GM12878 (cell line): ENCODE data around the gene SLC19A1. TPM values are rescaled to one million over a fixed set of nuclear protein-coding genes. Genes with fewer than 3 reads are reported as not detected.

ENCODE experiments used
- ATAC-seq: fragments of 200-7000 bp; cut with Tn5 transposase; 3 replicates; pipeline ENCODE4 v1.9.1; 2020; ENCODE audit warnings: mild to moderate bottlenecking, moderate library complexity
- BruUV-seq: library from RNA; stranded (reverse); fragments of 400-500 nt; replicated peaks from 2 replicates; lab custom pipeline; 2021; lab: Mats Ljungman, UMichigan
- CTCF ChIA-PET: fragments of 300-600 bp; sonication (Branson Sonifier 250); formaldehyde crosslinking; extraction: SDS; loops from one replicate; lab custom pipeline; 2021; ENCODE audit warnings: inconsistent platforms; lab: Yijun Ruan, JAX
- POLR2A ChIA-PET: fragments of 350-600 bp; formaldehyde crosslinking; extraction: SDS; loops from one replicate; lab custom pipeline; 2021; ENCODE audit warnings: inconsistent platforms; lab: Charles Lee
- RAD21 ChIA-PET: fragments of 300-600 bp; sonication (Branson Sonifier 250); formaldehyde crosslinking; loops from one replicate; lab custom pipeline; 2023; ENCODE audit warnings: antibody characterized with exemption; ENCODE audit not compliant: unreplicated experiment; lab: Charles Lee
- SMC1A ChIA-PET: fragments of 300-600 bp; sonication (Branson Sonifier 250); formaldehyde crosslinking; loops from one replicate; lab custom pipeline; 2023; ENCODE audit not compliant: unreplicated experiment, uncharacterized antibody; lab: Charles Lee
- DNase-seq: peaks from one replicate; pipeline ENCODE4 v3.0.0-alpha.2; 2011; ENCODE audit warnings: low read depth, low spot score
- FAIRE-seq: peaks from 3 replicates; lab custom pipeline; 2011; peaks lifted over from hg19 to GRCh38; lab: Jason Lieb, UNC
- H2AFZ ChIP-seq: 2 replicates; pipeline ENCODE4 v1.6.0; 2011; ENCODE audit warnings: low read depth, low read length, control low read depth; ENCODE audit not compliant: control insufficient read depth
- H3K27ac ChIP-seq: 2 replicates; pipeline ENCODE4 v1.5.1; 2011; ENCODE audit warnings: control low read depth; ENCODE audit not compliant: control insufficient read depth, insufficient read depth
- H3K27me3 ChIP-seq, 2 experiments: replicated peaks in 1 of 2; 2 replicates each; pipeline versions ENCODE4 v1.6.0 to v1.6.1; 2011; ENCODE audit warnings: low read length in 1 of 2; ENCODE audit not compliant: control insufficient read depth in 2 of 2, insufficient read depth in 2 of 2
- H3K36me3 ChIP-seq, 2 experiments: 2 replicates each; pipeline ENCODE4 v1.5.1; 2011; ENCODE audit warnings: low read length in 1 of 2; ENCODE audit not compliant: control insufficient read depth in 2 of 2, insufficient read depth in 2 of 2
- H3K4me1 ChIP-seq: 2 replicates; pipeline ENCODE4 v1.6.1; 2011; ENCODE audit warnings: mild to moderate bottlenecking, low read length, moderate library complexity, mixed read lengths; ENCODE audit not compliant: control insufficient read depth, insufficient read depth
- H3K4me2 ChIP-seq: 2 replicates; pipeline ENCODE4 v1.6.0; 2011; ENCODE audit warnings: control low read depth; ENCODE audit not compliant: control insufficient read depth, insufficient read depth
- H3K4me3 ChIP-seq: fragments of 200-600 bp; sonication (generic); 2 replicates; pipeline ENCODE4 v1.5.1; 2016
- H3K79me2 ChIP-seq: 2 replicates; pipeline ENCODE4 v1.6.0; 2011; ENCODE audit warnings: low read length; ENCODE audit not compliant: control insufficient read depth, insufficient read depth
- H3K9ac ChIP-seq: 2 replicates; pipeline ENCODE4 v1.8.0; 2011; ENCODE audit warnings: low read length, control low read depth, mixed read lengths; ENCODE audit not compliant: control insufficient read depth, insufficient read depth
- H3K9me3 ChIP-seq: replicated peaks from 3 replicates; pipeline ENCODE4 v1.5.1; 2011; ENCODE audit warnings: mild to moderate bottlenecking, low read length; ENCODE audit not compliant: control insufficient read depth, insufficient read depth
- H4K20me1 ChIP-seq: 2 replicates; pipeline ENCODE4 v1.6.0; 2011; ENCODE audit not compliant: control insufficient read depth, insufficient read depth
- BRCA1 ChIP-seq: IDR thresholded peaks from 2 replicates; pipeline ENCODE4 v1.6.1; 2011; ENCODE audit warnings: low read depth, low read length, improper control_type of control experiment
- FOXK2 ChIP-seq: fragments of 450-650 bp; IDR thresholded peaks from 2 replicates; pipeline ENCODE4 v1.6.1; 2017; ENCODE audit warnings: mild to moderate bottlenecking, moderate library complexity
- KLF5 ChIP-seq: fragments of 450-650 bp; IDR thresholded peaks from 2 replicates; pipeline ENCODE4 v1.6.1; 2014; ENCODE audit warnings: mild to moderate bottlenecking; ENCODE audit not compliant: partially characterized antibody
- MYC ChIP-seq: IDR thresholded peaks from 2 replicates; pipeline ENCODE4 v1.6.1; 2011; ENCODE audit warnings: mild to moderate bottlenecking, low read length, moderate library complexity, inconsistent platforms; ENCODE audit not compliant: insufficient read depth, insufficient replicate concordance, insufficient read length, severe bottlenecking
- RAD21 ChIP-seq: IDR thresholded peaks from 2 replicates; pipeline ENCODE4 v1.6.1; 2011; ENCODE audit warnings: mild to moderate bottlenecking, low read depth, low read length, moderate library complexity; ENCODE audit not compliant: insufficient read depth
- SIX5 ChIP-seq: IDR thresholded peaks from 2 replicates; pipeline ENCODE4 v1.6.1; 2011; ENCODE audit warnings: mild to moderate bottlenecking, low read depth, low read length, moderate library complexity; ENCODE audit not compliant: severe bottlenecking
- SMARCA5 ChIP-seq: fragments of 450-650 bp; IDR thresholded peaks from 2 replicates; pipeline ENCODE4 v1.6.1; 2017; ENCODE audit warnings: mild to moderate bottlenecking
- SPI1 ChIP-seq: IDR thresholded peaks from 2 replicates; pipeline ENCODE4 v1.6.1; 2011; ENCODE audit warnings: low read depth, mild to moderate bottlenecking, low read length, moderate library complexity, borderline replicate concordance; ENCODE audit not compliant: insufficient read depth
- SREBF1 ChIP-seq: IDR thresholded peaks from 2 replicates; pipeline ENCODE4 v1.6.1; 2012; ENCODE audit warnings: mild to moderate bottlenecking, low read length
- SRF ChIP-seq, 2 experiments: IDR thresholded peaks; 2 replicates each; pipeline ENCODE4 v1.6.1; 2011; ENCODE audit warnings: low read depth in 2 of 2, low read length in 2 of 2, mild to moderate bottlenecking in 1 of 2, moderate library complexity in 1 of 2
- TCF7 ChIP-seq: IDR thresholded peaks from 2 replicates; pipeline ENCODE4 v1.6.1; 2014; ENCODE audit warnings: antibody characterized with exemption, borderline replicate concordance
- ZBED1 ChIP-seq: IDR thresholded peaks from 2 replicates; pipeline ENCODE4 v1.6.1; 2016; ENCODE audit warnings: borderline replicate concordance
- ZNF384 ChIP-seq: IDR thresholded peaks from 2 replicates; pipeline ENCODE4 v1.6.1; 2012; ENCODE audit warnings: low read depth, mild to moderate bottlenecking, low read length, improper control_type of control experiment, borderline replicate concordance
- ZZZ3 ChIP-seq: IDR thresholded peaks from 2 replicates; pipeline ENCODE4 v1.6.1; 2011; ENCODE audit warnings: low read depth; ENCODE audit not compliant: control insufficient read depth, insufficient read length
- WGBS: methylation state at CpG from one replicate; pipeline ENCODE4 v1.1.6; 2016; ENCODE audit warnings: low lambda C conversion rate; ENCODE audit not compliant: insufficient replicate concordance, insufficient coverage; ENCODE audit errors: missing lambda C conversion rate; 5-methylcytosine and 5-hydroxymethylcytosine counted together
- in situ Hi-C: fragments of 300-500 bp; cut with MboI; formaldehyde crosslinking; loops from 9 replicates; pipeline ENCODE4 v1.14.3; 2018; ENCODE audit warnings: mixed read lengths
- intact Hi-C: fragments of 100-400 bp; cut with micrococcal nuclease; formaldehyde crosslinking; loops from one replicate; pipeline ENCODE4 v1.14.2; 2022; ENCODE audit not compliant: unreplicated experiment
- polyA plus RNA-seq, 11 experiments: library from polyadenylated mRNA; depleted of rRNA in 4 of 11; unstranded in 6 of 11; stranded (reverse) in 5 of 11; fragments of >200 nt; fragmentation: Nextera tagmentation in 4 of 11; fragmentation: Illumina TruSeq in 1 of 11; extraction: Ambion mirVana in 4 of 11; extraction: Trizol in 1 of 11; gene quantifications; 1 replicate in 1 of 11; 2 replicates in 10 of 11; pipeline versions ENCODE4 v1.2.1 to v1.2.3, GENCODE V29; 2011 to 2016; ENCODE audit warnings: inconsistent platforms in 2 of 11, missing spikeins in 2 of 11, low read depth in 1 of 11
- total RNA-seq, 4 experiments: library from RNA; depleted of rRNA in 3 of 4; stranded (reverse); fragments of >200 nt in 3 of 4; fragmentation: Illumina TruSeq in 1 of 4; extraction: Trizol in 1 of 4; gene quantifications; 2 replicates each; pipeline versions ENCODE4 v1.2.1 to v1.2.3, GENCODE V29; 2013 to 2021
- TF ChIP-seq, protein P1 (sequence below): fragments of 450-650 bp; IDR thresholded peaks from 2 replicates; pipeline ENCODE4 v1.6.1; 2017; ENCODE audit warnings: mild to moderate bottlenecking
- TF ChIP-seq, protein P2 (sequence below): fragments of 450-650 bp; conservative IDR thresholded peaks from 2 replicates; pipeline ENCODE4 v1.6.1; 2017; ENCODE audit warnings: mild to moderate bottlenecking, moderate library complexity
- TF ChIP-seq, protein P3 (sequence below): fragments of 450-650 bp; IDR thresholded peaks from 2 replicates; pipeline ENCODE4 v1.6.1; 2017; ENCODE audit warnings: borderline replicate concordance
- TF ChIP-seq, protein P4 (sequence below): fragments of 450-650 bp; IDR thresholded peaks from 2 replicates; pipeline ENCODE4 v1.6.1; 2016; ENCODE audit warnings: mild to moderate bottlenecking

The SLC19A1 gene
- total and polyA plus RNA-seq, 10 of the 15 experiments (the other 5 are each of a cell fraction or from before 2014, with no cell fraction given), result 0.42 to 49.7 (median 12.2) TPM

DNA sequence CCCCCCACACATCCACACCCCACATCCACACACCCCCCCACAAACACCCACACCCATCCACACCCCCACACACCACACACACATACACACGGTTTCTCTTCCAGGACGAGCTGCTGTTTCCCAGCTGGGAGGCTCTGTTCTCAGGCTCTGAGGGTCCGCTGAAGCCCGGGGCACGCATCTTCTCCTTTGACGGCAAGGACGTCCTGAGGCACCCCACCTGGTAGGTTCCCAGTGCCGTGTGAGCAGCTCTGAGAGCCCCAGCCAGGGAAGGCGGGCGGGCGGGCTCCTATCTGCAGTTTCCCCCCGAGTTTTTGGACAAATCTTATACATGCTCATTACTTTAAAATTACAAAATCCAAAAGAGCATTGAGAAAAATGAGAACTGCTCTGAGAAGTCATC is 31.2 kb downstream of the SLC19A1 start:
- H3K9me3 ChIP-seq, result no peaks in the 10 kb centered on the region
- no peak overlapping the region for H3K27ac ChIP-seq
- RAD21 ChIA-PET, result no interaction called here
- H3K4me1 ChIP-seq, result no peaks in the 10 kb centered on the region
- SMC1A ChIA-PET, result no interaction called here
- H3K27me3 ChIP-seq, result no peaks in the 10 kb centered on the region
- no peaks in the 10 kb centered on the region for H3K79me2 ChIP-seq
- peaks cover 0 to 9% of the 10 kb centered on the region in 2 experiments; a peak in 2 of 4 replicates for H3K36me3 ChIP-seq
- ATAC-seq (no peak), DNase-seq (no peak), FAIRE-seq (no peak)
- BruUV-seq, result no TSS peak
- in situ Hi-C loops (no loop called here), intact Hi-C loops (no loop called here)
- H4K20me1 ChIP-seq, result no peaks in the 10 kb centered on the region
- WGBS, result 74% methylated on average over 12 of the region's 12 CpGs
- H3K4me2 ChIP-seq, result no peak overlapping the region
- H3K4me3 ChIP-seq, result no peak overlapping the region
- H3K9ac ChIP-seq, result no peak overlapping the region
- CTCF ChIA-PET, result no interaction called here
- POLR2A ChIA-PET, result no interaction called here
- TF ChIP-seq ZBED1 (no peak), ZNF384 (no peak), BRCA1 (no peak), SREBF1 (no peak), MYC (no peak), KLF5 (no peak), SIX5 (no peak), TCF7 (no peak), FOXK2 (no peak), SRF (IDR thresholded peaks at IDR 0.05; ENCODE audit: low read depth in 2 of 2, low read length in 2 of 2) (no peak), RAD21 (no peak), ZZZ3 (no peak), SMARCA5 (no peak), SPI1 (no peak)
- TF ChIP-seq, protein P1, sequence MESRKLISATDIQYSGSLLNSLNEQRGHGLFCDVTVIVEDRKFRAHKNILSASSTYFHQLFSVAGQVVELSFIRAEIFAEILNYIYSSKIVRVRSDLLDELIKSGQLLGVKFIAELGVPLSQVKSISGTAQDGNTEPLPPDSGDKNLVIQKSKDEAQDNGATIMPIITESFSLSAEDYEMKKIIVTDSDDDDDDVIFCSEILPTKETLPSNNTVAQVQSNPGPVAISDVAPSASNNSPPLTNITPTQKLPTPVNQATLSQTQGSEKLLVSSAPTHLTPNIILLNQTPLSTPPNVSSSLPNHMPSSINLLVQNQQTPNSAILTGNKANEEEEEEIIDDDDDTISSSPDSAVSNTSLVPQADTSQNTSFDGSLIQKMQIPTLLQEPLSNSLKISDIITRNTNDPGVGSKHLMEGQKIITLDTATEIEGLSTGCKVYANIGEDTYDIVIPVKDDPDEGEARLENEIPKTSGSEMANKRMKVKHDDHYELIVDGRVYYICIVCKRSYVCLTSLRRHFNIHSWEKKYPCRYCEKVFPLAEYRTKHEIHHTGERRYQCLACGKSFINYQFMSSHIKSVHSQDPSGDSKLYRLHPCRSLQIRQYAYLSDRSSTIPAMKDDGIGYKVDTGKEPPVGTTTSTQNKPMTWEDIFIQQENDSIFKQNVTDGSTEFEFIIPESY, result no peak
- TF ChIP-seq, protein P2, sequence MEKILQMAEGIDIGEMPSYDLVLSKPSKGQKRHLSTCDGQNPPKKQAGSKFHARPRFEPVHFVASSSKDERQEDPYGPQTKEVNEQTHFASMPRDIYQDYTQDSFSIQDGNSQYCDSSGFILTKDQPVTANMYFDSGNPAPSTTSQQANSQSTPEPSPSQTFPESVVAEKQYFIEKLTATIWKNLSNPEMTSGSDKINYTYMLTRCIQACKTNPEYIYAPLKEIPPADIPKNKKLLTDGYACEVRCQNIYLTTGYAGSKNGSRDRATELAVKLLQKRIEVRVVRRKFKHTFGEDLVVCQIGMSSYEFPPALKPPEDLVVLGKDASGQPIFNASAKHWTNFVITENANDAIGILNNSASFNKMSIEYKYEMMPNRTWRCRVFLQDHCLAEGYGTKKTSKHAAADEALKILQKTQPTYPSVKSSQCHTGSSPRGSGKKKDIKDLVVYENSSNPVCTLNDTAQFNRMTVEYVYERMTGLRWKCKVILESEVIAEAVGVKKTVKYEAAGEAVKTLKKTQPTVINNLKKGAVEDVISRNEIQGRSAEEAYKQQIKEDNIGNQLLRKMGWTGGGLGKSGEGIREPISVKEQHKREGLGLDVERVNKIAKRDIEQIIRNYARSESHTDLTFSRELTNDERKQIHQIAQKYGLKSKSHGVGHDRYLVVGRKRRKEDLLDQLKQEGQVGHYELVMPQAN, result no peak
- TF ChIP-seq, protein P3, sequence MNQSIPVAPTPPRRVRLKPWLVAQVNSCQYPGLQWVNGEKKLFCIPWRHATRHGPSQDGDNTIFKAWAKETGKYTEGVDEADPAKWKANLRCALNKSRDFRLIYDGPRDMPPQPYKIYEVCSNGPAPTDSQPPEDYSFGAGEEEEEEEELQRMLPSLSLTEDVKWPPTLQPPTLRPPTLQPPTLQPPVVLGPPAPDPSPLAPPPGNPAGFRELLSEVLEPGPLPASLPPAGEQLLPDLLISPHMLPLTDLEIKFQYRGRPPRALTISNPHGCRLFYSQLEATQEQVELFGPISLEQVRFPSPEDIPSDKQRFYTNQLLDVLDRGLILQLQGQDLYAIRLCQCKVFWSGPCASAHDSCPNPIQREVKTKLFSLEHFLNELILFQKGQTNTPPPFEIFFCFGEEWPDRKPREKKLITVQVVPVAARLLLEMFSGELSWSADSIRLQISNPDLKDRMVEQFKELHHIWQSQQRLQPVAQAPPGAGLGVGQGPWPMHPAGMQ, result no peak
- TF ChIP-seq, protein P4, sequence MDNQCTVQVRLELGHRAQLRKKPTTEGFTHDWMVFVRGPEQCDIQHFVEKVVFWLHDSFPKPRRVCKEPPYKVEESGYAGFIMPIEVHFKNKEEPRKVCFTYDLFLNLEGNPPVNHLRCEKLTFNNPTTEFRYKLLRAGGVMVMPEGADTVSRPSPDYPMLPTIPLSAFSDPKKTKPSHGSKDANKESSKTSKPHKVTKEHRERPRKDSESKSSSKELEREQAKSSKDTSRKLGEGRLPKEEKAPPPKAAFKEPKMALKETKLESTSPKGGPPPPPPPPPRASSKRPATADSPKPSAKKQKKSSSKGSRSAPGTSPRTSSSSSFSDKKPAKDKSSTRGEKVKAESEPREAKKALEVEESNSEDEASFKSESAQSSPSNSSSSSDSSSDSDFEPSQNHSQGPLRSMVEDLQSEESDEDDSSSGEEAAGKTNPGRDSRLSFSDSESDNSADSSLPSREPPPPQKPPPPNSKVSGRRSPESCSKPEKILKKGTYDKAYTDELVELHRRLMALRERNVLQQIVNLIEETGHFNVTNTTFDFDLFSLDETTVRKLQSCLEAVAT, result no peak
- H2AFZ ChIP-seq, result no peak overlapping the region
